Fibroblast of mammary gland (primary cell): Measurements from ENCODE around the gene DCDC1.
"Not testable (repeated sequence)": the region's sequence is repeated elsewhere in the genome, so short reads cannot be mapped to it uniquely, and the experiment has no call there.

Source experiments
- DNase-seq: peaks from one replicate; pipeline ENCODE4 v3.0.0-alpha.2; 2010; ENCODE audit warnings: low read depth
- H3K4me3 ChIP-seq: 2 replicates; pipeline ENCODE4 v1.5.1; 2011; ENCODE audit warnings: low read depth, mild to moderate bottlenecking, low read length, moderate library complexity; ENCODE audit not compliant: control insufficient read depth
- TF ChIP-seq, protein P1 (sequence below): conservative IDR thresholded peaks from 2 replicates; pipeline ENCODE4 v1.5.1; 2011; ENCODE audit warnings: low read depth, low read length, inconsistent platforms; ENCODE audit not compliant: control insufficient read depth, insufficient read depth

The DCDC1 gene

DNA sequence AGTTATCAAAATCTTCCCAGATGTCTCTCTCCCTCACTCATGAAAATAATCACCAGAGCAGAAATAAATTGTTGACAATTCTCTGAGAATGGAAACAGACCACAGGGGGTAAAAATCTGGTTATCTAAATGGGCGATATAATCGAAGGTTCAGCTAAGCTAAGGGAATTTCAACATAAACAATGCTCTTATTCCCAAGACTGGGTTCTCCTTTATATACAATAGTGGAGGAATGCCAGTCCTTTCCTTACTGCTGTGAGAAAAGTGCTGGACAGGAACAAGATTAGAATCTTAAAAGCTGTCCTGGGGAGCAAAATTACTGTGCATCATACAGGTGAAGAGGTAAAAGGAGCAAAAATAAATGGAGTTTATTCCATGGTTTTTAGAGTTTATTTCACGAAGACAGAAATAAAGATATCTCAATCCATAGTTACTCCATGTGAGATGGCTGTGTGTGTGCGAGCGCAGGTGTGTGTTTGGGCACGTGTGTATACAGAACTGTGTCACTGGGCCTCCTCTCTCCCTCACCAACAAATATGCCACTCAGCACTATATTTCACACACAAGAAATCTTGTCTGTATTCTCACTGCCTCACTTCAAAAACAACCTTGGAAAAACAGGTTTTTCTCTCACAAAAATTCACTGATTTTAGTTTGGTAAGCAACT lies 385.6 kb downstream of the DCDC1 start:
- H3K4me3 ChIP-seq, result no peak overlapping the region
- no peak for DNase-seq
- TF ChIP-seq, protein P1, sequence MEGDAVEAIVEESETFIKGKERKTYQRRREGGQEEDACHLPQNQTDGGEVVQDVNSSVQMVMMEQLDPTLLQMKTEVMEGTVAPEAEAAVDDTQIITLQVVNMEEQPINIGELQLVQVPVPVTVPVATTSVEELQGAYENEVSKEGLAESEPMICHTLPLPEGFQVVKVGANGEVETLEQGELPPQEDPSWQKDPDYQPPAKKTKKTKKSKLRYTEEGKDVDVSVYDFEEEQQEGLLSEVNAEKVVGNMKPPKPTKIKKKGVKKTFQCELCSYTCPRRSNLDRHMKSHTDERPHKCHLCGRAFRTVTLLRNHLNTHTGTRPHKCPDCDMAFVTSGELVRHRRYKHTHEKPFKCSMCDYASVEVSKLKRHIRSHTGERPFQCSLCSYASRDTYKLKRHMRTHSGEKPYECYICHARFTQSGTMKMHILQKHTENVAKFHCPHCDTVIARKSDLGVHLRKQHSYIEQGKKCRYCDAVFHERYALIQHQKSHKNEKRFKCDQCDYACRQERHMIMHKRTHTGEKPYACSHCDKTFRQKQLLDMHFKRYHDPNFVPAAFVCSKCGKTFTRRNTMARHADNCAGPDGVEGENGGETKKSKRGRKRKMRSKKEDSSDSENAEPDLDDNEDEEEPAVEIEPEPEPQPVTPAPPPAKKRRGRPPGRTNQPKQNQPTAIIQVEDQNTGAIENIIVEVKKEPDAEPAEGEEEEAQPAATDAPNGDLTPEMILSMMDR, result no peak

DNA sequence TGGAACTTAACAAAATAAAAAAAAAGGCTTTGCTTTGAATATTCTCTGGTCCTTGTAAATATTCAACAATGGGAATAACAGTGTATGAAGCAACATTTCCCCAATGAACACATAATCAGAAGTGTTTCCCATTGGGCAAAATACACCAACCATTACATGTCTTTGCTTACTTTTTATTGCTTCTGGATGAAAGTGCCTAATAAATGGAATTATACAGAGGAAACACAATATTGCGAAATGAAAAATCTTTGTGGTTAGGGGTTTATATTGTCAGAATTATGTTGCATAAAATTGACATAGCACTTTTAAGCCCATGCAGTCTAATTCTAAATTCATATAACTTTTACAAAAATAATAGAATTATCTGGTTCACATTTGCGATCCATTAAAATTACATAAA lies 386.4 kb downstream of the DCDC1 start:
- DNase-seq, result no peak
- H3K4me3 ChIP-seq, result no peak overlapping the region
- TF ChIP-seq, protein P1, result no peak

DNA sequence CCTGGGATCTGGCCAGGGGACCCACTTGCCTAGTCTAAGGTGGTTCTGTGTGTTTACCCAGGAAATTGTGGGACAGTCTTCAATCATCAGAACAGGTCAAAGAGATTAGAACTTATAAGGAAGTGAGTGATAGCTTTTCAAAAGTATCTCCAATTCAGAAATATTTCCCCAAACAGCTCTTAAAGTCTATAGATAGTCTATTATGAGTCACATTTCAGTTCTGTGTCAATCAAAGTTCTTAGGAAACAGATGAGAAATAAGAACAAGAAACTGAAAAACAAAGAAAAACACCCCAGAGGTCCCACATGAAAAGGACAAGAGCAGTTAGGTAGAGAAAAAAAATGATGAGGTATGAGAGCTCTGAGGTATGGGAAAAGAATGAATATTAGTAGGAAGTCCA lies 402.0 kb downstream of the DCDC1 start:
- no peak overlapping the region for H3K4me3 ChIP-seq
- no peak for DNase-seq
- TF ChIP-seq, protein P1, result no peak

DNA sequence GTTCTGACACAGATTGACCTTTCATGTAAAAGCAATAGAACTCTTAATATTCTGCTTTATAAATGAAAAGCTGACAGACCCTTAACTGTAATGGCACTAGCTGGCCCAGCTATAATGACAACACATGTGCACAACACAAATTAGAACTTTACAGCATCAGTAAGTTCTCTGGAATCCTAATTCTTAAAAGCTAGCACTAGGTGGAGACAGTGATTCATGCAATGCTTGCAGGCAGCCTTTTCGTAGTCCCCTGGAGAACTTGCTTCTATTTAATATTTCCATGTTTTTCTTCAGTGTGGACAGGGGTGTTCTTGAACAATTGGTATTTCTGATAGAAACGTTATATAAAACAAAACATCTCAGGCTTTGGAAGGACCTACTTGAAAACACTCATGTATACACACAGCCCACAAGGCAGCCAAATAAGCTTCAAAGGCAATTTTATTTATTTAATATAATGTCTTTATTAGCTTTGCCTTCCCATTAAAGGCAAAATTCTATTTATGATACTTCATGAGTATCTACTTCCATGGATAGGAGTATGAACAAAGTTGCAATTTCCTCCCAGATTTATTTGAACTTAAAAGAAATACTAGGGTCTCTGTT lies 409.0 kb downstream of the DCDC1 start:
- TF ChIP-seq, protein P1, result peak; percentile 52
- DNase-seq, result peak; percentile 56
- H3K4me3 ChIP-seq, result no peak overlapping the region

DNA sequence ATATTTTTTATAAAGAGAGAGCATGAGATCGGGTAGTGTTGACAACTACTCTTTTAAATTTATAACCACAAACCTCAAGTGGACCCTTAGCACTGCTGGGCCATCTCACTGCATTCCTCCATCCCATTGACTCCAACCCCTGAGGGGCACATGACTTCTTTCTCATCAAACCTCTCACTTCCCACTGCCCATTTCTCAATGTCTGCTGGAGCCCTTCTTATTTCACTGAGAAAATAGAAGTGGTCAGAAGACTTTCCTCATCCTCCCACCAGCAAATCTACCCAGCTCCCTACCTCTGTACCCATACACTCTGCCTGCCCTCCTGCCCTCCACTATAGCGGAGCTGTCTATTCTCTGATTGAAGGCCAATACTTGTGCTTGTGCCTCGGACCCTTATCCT lies 412.8 kb downstream of the DCDC1 start:
- no peak for DNase-seq
- no peak overlapping the region for H3K4me3 ChIP-seq
- TF ChIP-seq, protein P1, result no peak

DNA sequence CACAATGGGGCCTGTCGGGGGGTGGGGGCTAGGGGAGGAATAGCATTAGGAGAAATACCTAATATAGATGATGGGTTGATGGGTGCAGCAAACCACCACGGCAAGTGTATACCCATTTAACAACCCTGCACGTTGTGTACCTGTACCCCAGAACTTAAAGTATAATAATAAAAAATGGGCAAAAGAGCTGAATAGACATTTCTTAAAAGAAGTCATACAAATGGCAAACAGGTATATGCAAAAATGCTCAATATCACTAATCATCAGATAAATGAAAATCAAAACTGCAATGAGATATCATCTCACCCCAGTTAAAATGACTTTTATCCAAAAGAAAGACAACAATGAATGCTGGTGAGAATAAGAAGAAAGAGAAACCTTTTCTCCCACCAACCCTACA lies 419.7 kb downstream of the DCDC1 start:
- no peak for DNase-seq

DNA sequence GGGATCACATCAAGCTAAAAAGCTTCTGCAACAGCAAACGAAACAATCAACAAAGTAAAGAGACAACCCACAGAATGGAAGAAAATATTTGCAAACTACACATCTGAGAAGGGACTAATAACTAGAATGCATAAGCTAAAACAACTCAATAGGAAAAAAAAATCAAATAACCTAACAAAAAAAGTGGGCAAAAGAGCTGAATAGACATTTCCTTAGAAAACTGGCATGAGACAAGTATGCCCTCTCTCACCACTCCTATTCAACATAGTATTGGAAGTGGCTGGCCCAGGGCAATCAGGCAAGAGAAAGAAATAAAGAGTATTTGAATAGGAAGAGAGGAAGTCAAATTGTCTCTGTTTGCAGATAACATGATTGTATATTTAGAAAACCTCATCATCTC lies 421.8 kb downstream of the DCDC1 start:
- not testable (repeated sequence) for DNase-seq, H3K4me3 ChIP-seq

More for the DNA sequence above, 419.7 kb downstream of the DCDC1 start:
- TF ChIP-seq, protein P1, result no peak
- no peak overlapping the region for H3K4me3 ChIP-seq
